Neural crest cell (in vitro differentiated cells): ENCODE results near the gene GEMIN7. TPM values are rescaled to one million over a fixed set of nuclear protein-coding genes. Genes with fewer than 3 reads are reported as not detected.

Source experiments
- DNase-seq: peaks from one replicate; pipeline ENCODE4 v3.0.0; 2021; ENCODE audit warnings: low read depth, mixed read lengths, low spot score
- H3K27ac Mint-ChIP-seq: one replicate; pipeline ENCODE4 v1.8.0; 2021; ENCODE audit warnings: mild to moderate bottlenecking, mixed read lengths; ENCODE audit not compliant: unreplicated experiment
- H3K27me3 Mint-ChIP-seq: 2 replicates; pipeline ENCODE4 v1.8.0; 2021; ENCODE audit warnings: low read depth, mild to moderate bottlenecking, mixed read lengths
- H3K36me3 Mint-ChIP-seq: 2 replicates; pipeline ENCODE4 v1.8.0; 2021; ENCODE audit warnings: low read depth, mild to moderate bottlenecking, mixed read lengths
- H3K4me1 Mint-ChIP-seq: 2 replicates; pipeline ENCODE4 v1.8.0; 2021; ENCODE audit warnings: mixed read lengths
- H3K4me3 Mint-ChIP-seq: one replicate; pipeline ENCODE4 v1.8.0; 2021; ENCODE audit warnings: mild to moderate bottlenecking, mixed read lengths
- H3K9me3 Mint-ChIP-seq: 2 replicates; pipeline ENCODE4 v1.8.0; 2021; ENCODE audit warnings: mixed read lengths
- CTCF ChIP-seq: fragments of 200-600 bp; sonication (generic); conservative IDR thresholded peaks from 2 replicates; pipeline ENCODE4 v1.5.0; 2021; ENCODE audit warnings: antibody characterized with exemption, mild to moderate bottlenecking
- total RNA-seq: library from RNA; stranded (reverse); gene quantifications from 2 replicates; pipeline ENCODE4 v1.2.1, GENCODE V29; 2021

GEMIN7 gene
- total RNA-seq, 1 donor from 2014 or later, result 36.2 TPM

GRCh38 chr19:45046355-45046754, 32.7 kb upstream of the GEMIN7 start:
- DNase-seq, result no peak
- Mint-ChIP-seq H3K4me3 (peak overlapping the region; percentile 59), H3K4me1 (peaks cover 30% of the 10 kb centered on the region), H3K27ac (no peak overlapping the region), H3K27me3 (no peaks in the 10 kb centered on the region), H3K9me3 (no peaks in the 10 kb centered on the region), H3K36me3 (peaks cover 5% of the 10 kb centered on the region)
- TF ChIP-seq CTCF, result no peak

- Mint-ChIP-seq H3K9me3 (no peaks in the 10 kb centered on the region), H3K4me1 (peaks cover 23% of the 10 kb centered on the region), H3K27ac (no peak overlapping the region), H3K27me3 (no peaks in the 10 kb centered on the region), H3K4me3 (no peak overlapping the region), H3K36me3 (no peaks in the 10 kb centered on the region)
- TF ChIP-seq CTCF, result no peak
- no peak for DNase-seq
Observed at GRCh38 chr19:45047188-45047797, 31.8 kb upstream of the GEMIN7 start.

GRCh38 chr19:45049073-45049736, 29.9 kb upstream of the GEMIN7 start:
- H3K36me3 Mint-ChIP-seq, result no peaks in the 10 kb centered on the region
- peaks cover 23% of the 10 kb centered on the region for H3K4me1 Mint-ChIP-seq
- TF ChIP-seq CTCF, result no peak
- peak overlapping the region; percentile 90 for H3K27ac Mint-ChIP-seq
- no peak overlapping the region for H3K4me3 Mint-ChIP-seq
- DNase-seq, result no peak
- no peaks in the 10 kb centered on the region for H3K9me3 Mint-ChIP-seq
- H3K27me3 Mint-ChIP-seq, result no peaks in the 10 kb centered on the region

- no peaks in the 10 kb centered on the region for H3K9me3 Mint-ChIP-seq
- no peaks in the 10 kb centered on the region for H3K27me3 Mint-ChIP-seq
- DNase-seq, result no peak
- peak overlapping the region; percentile 62 for H3K27ac Mint-ChIP-seq
- no peak for TF ChIP-seq CTCF
- no peak overlapping the region for H3K4me3 Mint-ChIP-seq
- peaks cover 2% of the 10 kb centered on the region for H3K36me3 Mint-ChIP-seq
- H3K4me1 Mint-ChIP-seq, result peaks cover 20% of the 10 kb centered on the region
Observed at GRCh38 chr19:45050036-45050435, 29.0 kb upstream of the GEMIN7 start.

GRCh38 chr19:45051929-45052579, 27.0 kb upstream of the GEMIN7 start:
- H3K27me3 Mint-ChIP-seq, result no peaks in the 10 kb centered on the region
- H3K27ac Mint-ChIP-seq, result no peak overlapping the region
- H3K9me3 Mint-ChIP-seq, result no peaks in the 10 kb centered on the region
- H3K4me1 Mint-ChIP-seq, result peaks cover 2% of the 10 kb centered on the region
- TF ChIP-seq CTCF, result no peak
- H3K36me3 Mint-ChIP-seq, result peaks cover 3% of the 10 kb centered on the region
- H3K4me3 Mint-ChIP-seq, result no peak overlapping the region
- DNase-seq, result no peak
